Activated T-cell treated with anti-CD3 and anti-CD28 coated beads for 1 hour (primary cell): Measurements from ENCODE around the gene B3GALNT1.
"Not testable (repeated sequence)": the region's sequence is repeated elsewhere in the genome, so short reads cannot be mapped to it uniquely, and the experiment has no call there.

ENCODE experiments used
- DNase-seq: peaks from one replicate; pipeline ENCODE4 v3.0.0-alpha.2; 2020; ENCODE audit warnings: low read depth

B3GALNT1 gene

DNA sequence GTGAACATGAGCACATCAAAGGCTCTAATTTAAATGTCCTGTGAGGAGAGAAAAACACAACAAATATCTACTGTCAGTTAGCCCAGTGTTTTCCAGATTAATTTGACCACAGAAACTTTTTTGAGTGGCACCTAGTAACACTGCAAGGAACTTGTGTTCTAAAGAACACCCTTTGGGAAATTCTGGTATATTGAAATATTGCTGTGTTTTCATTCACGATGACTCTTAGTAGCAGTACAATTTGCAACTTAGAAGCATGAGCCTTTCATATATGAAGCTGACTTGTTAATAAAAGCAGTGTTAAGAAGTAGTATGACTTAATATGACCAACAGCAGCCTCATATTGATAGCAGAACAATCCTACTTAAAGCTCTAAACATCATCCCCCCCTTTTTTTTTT is 32.0 kb downstream of the B3GALNT1 start:
- no peak for DNase-seq

DNA sequence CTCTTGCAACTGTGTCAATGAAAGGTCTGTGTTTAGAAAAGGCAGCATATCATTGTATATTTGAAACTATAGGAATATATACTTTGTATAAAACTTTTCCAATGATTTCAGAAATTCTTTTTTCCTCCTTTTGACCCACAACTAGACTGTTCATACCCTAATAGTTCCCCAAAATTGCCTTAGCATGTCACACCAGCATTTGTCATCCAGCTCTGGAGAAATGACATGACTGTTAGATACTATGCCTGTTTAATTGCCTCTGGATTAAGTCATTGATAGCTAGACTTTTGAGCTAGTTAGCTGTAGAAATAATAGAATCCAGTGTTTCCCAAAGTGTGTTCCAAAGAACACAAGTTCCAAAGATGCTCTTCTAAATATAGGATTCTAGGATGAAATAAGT is 32.4 kb downstream of the B3GALNT1 start:
- DNase-seq = no peak

- DNase-seq = no peak
These were observed 32.9 kb downstream of the B3GALNT1 start for GRCh38 chr3:161072211-161072621.

- DNase-seq = no peak
These were observed 34.0 kb downstream of the B3GALNT1 start for GRCh38 chr3:161070980-161071663.

GRCh38 chr3:161070252-161070930 is 34.8 kb downstream of the B3GALNT1 start:
- DNase-seq = no peak

DNA sequence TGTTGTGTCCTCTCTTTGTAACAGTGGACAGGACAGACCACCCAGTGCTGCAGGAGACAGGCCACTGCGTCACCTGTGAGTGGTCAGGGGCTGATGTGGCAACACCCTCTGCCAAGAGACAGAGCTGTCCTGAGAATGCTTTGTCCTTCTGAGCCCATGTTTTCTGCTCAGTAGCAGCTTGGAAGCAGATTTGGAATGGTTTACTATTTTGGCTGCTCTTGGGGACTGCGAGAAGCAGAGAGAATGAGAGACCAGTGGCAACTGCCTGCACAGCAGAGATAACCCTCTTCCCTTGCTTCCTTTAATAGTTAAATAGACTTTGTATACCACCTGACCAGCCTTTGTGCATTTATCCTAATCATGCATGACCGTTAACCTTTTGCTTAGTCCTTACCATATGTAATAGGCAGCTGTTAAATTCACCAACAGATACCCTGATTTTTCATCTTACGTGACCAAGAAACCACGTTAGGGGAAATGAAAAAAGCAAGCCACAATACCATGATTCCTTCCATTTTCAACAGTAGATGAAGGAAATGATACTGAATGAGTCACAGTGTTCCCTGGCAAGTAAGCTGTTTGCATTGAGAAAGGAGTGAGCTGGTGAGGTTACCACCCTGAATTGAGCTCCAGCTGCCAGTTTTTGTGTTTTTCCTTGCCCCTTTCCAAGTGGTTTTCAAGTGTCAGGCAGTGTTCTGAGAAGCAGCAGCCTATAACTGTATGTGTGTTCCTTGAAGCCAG is 35.5 kb downstream of the B3GALNT1 start:
- no peak for DNase-seq

GRCh38 chr3:161067335-161067734 is 37.8 kb downstream of the B3GALNT1 start:
- no peak for DNase-seq

- no peak for DNase-seq
These were observed 38.2 kb downstream of the B3GALNT1 start for GRCh38 chr3:161066930-161067329.

GRCh38 chr3:161064413-161064812 is 40.7 kb downstream of the B3GALNT1 start:
- no peak for DNase-seq

- no peak for DNase-seq
These were observed 50.1 kb downstream of the B3GALNT1 start for GRCh38 chr3:161054860-161055604.

GRCh38 chr3:161051856-161052255 is 53.3 kb downstream of the B3GALNT1 start:
- no peak for DNase-seq

DNA sequence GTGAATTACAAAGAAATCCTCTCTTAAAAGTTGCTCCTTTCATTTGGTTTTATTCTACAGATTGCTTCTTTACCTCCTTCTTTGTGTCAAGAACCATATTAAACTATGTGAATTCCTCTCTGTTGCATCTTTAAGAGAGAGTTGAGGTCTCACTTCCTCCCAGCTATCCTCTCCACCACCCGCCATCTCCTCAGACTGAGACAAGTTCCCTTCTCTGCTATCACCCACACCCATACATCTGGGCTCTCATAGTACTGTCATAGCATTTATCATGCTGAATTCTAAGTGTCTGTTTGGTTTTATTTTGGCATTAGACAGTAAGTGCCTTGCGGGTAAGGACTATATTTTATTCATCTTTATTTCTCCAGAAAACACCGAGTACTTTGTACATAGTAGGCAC is 54.2 kb downstream of the B3GALNT1 start:
- DNase-seq = no peak

GRCh38 chr3:161049683-161050248 is 55.4 kb downstream of the B3GALNT1 start:
- no peak for DNase-seq

DNA sequence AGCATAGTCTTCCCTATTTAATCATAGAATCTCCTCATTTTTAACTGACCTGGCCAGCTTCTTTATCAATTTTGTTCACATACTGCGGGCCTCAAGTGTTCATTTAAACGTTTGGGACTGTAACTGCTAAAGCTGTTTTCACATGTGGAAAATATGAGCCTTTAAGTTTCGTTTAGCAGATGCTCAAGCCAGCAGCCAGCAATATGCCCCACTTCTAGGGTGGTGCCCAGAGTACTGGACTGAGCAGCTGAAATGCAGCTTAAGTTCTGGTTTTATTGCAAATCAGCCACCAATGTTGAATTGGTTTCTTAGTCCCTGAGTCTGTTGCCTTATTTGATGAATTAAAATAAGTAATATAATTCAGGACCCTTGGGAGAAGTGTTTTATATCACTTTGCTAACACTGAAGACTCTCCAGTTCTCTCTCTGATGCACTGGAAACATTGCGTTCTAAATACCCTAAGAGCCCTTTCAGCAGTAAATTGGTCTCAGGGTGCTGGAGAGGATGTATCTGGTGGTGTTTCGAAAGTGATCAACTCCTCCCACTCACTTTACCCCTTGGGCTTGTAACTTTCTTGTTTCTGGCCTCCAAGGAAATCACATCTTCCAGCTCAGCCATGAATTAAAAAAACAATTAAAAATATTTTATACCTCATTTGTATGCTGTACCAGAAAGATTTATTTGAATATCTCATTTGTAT is 61.7 kb downstream of the B3GALNT1 start:
- DNase-seq = no peak

- no peak for DNase-seq
These were observed 63.1 kb downstream of the B3GALNT1 start for GRCh38 chr3:161042023-161042501.

GRCh38 chr3:161038725-161039124 is 66.4 kb downstream of the B3GALNT1 start:
- no peak for DNase-seq

GRCh38 chr3:161035711-161036110 is 69.4 kb downstream of the B3GALNT1 start:
- no peak for DNase-seq

GRCh38 chr3:161034913-161035550 is 70.1 kb downstream of the B3GALNT1 start:
- DNase-seq = not testable (repeated sequence)
